Erythroblast (primary cell): ENCODE data around the gene SIPA1L3.

Experiments
- GATA1 ChIP-seq: IDR thresholded peaks from 2 replicates; pipeline ENCODE4 v1.6.1; 2011; ENCODE audit warnings: low read depth, mild to moderate bottlenecking, control low read depth, low read length, moderate library complexity
- POLR2A ChIP-seq: IDR thresholded peaks from 2 replicates; pipeline ENCODE4 v1.6.1; 2011; ENCODE audit warnings: mild to moderate bottlenecking, low read length

GRCh38 chr19:38030686-38031422, 123.8 kb downstream of the SIPA1L3 start:
- TF ChIP-seq POLR2A (no peak), GATA1 (no peak)
